Dendritic cell treated with granulocyte-macrophage colony-stimulating factor and Interleukin-4, amounts not matched to agents 40 ng/mL and 50 ng/mL, for 4 days (primary cell): ENCODE results near the gene ANKRD2.

Experiments
- H3K27ac Mint-ChIP-seq: one replicate; pipeline ENCODE4 v1.8.0; 2022; ENCODE audit warnings: mild to moderate bottlenecking, mixed read lengths
- H3K27me3 Mint-ChIP-seq: one replicate; pipeline ENCODE4 v1.8.0; 2022; ENCODE audit warnings: mild to moderate bottlenecking, mixed read lengths
- H3K36me3 Mint-ChIP-seq: one replicate; pipeline ENCODE4 v1.8.0; 2022; ENCODE audit warnings: low read depth, mixed read lengths
- H3K4me1 Mint-ChIP-seq: one replicate; pipeline ENCODE4 v1.8.0; 2022; ENCODE audit warnings: low read depth, mixed read lengths
- H3K4me3 Mint-ChIP-seq: one replicate; pipeline ENCODE4 v1.8.0; 2022; ENCODE audit warnings: mild to moderate bottlenecking, moderate library complexity, mixed read lengths
- H3K9me3 Mint-ChIP-seq: one replicate; pipeline ENCODE4 v1.8.0; 2022; ENCODE audit warnings: mixed read lengths
- intact Hi-C: fragments of 100-400 bp; cut with micrococcal nuclease; formaldehyde crosslinking; loops from one replicate; pipeline ENCODE4 v1.15.0; 2022

Gene ANKRD2

GRCh38 chr10:97584798-97585438 is 12.3 kb downstream of the ANKRD2 start:
- no peaks in the 10 kb centered on the region for H3K4me1 Mint-ChIP-seq
- intact Hi-C loops = no loop called here
- no peak overlapping the region for H3K4me3 Mint-ChIP-seq
- no peaks in the 10 kb centered on the region for H3K9me3 Mint-ChIP-seq
- peaks cover 2% of the 10 kb centered on the region for H3K27me3 Mint-ChIP-seq
- H3K27ac Mint-ChIP-seq = no peak overlapping the region
- no peaks in the 10 kb centered on the region for H3K36me3 Mint-ChIP-seq

GRCh38 chr10:97585439-97585811 is 12.8 kb downstream of the ANKRD2 start:
- Mint-ChIP-seq H3K4me1 (no peaks in the 10 kb centered on the region), H3K27me3 (peaks cover 2% of the 10 kb centered on the region), H3K9me3 (no peaks in the 10 kb centered on the region), H3K4me3 (no peak overlapping the region), H3K27ac (no peak overlapping the region), H3K36me3 (no peaks in the 10 kb centered on the region)
- intact Hi-C loops = no loop called here

GRCh38 chr10:97587183-97587582 is 14.6 kb downstream of the ANKRD2 start:
- Mint-ChIP-seq H3K27me3 (peaks cover 2% of the 10 kb centered on the region), H3K36me3 (no peaks in the 10 kb centered on the region), H3K4me1 (no peaks in the 10 kb centered on the region), H3K4me3 (no peak overlapping the region), H3K27ac (no peak overlapping the region), H3K9me3 (no peaks in the 10 kb centered on the region)
- intact Hi-C loops = no loop called here

GRCh38 chr10:97589479-97589878 is 16.9 kb downstream of the ANKRD2 start, which contains the start of gene C10orf62:
Gene C10orf62, plus strand, starts transcription at chr10:97589721. Its CDS starts 177 bp downstream, at chr10:97589898.
- H3K4me3 Mint-ChIP-seq = no peak within 1 kb of the TSS
- intact Hi-C loops = no loop called here

GRCh38 chr10:97590082-97590747 is 17.6 kb downstream of the ANKRD2 start:
- Mint-ChIP-seq H3K4me1 (no peaks in the 10 kb centered on the region), H3K9me3 (no peaks in the 10 kb centered on the region), H3K27ac (no peak overlapping the region), H3K4me3 (no peak overlapping the region), H3K27me3 (peaks cover 3% of the 10 kb centered on the region), H3K36me3 (no peaks in the 10 kb centered on the region)
- intact Hi-C loops = no loop called here

More at GRCh38 chr10:97589479-97589878, 16.9 kb downstream of the ANKRD2 start, which contains the start of gene C10orf62:
- H3K27ac Mint-ChIP-seq = no peak within 1 kb of the TSS
- no peaks in the 10 kb centered on the region for H3K9me3 Mint-ChIP-seq
- no peaks in the 10 kb centered on the region for H3K4me1 Mint-ChIP-seq
- no peaks in the 10 kb centered on the region for H3K36me3 Mint-ChIP-seq
- peaks cover 2% of the 10 kb centered on the region for H3K27me3 Mint-ChIP-seq

- no peak overlapping the region for H3K4me3 Mint-ChIP-seq
- no peaks in the 10 kb centered on the region for H3K9me3 Mint-ChIP-seq
- intact Hi-C loops = no loop called here
- peaks cover 3% of the 10 kb centered on the region for H3K27me3 Mint-ChIP-seq
- no peaks in the 10 kb centered on the region for H3K4me1 Mint-ChIP-seq
- H3K36me3 Mint-ChIP-seq = no peaks in the 10 kb centered on the region
- no peak overlapping the region for H3K27ac Mint-ChIP-seq
Observed at GRCh38 chr10:97590748-97591495, 18.3 kb downstream of the ANKRD2 start.

- H3K36me3 Mint-ChIP-seq = no peaks in the 10 kb centered on the region
- intact Hi-C loops = no loop called here
- H3K4me3 Mint-ChIP-seq = no peak overlapping the region
- no peak overlapping the region for H3K27ac Mint-ChIP-seq
- H3K27me3 Mint-ChIP-seq = peaks cover 4% of the 10 kb centered on the region
- H3K9me3 Mint-ChIP-seq = no peaks in the 10 kb centered on the region
- no peaks in the 10 kb centered on the region for H3K4me1 Mint-ChIP-seq
Observed at GRCh38 chr10:97593421-97593820, 20.8 kb downstream of the ANKRD2 start.

GRCh38 chr10:97596101-97597082 is 23.8 kb downstream of the ANKRD2 start:
- Mint-ChIP-seq H3K4me1 (no peaks in the 10 kb centered on the region), H3K36me3 (no peaks in the 10 kb centered on the region), H3K4me3 (no peak overlapping the region), H3K27ac (no peak overlapping the region), H3K27me3 (peaks cover 4% of the 10 kb centered on the region), H3K9me3 (no peaks in the 10 kb centered on the region)
- intact Hi-C loops = no loop called here

- H3K4me3 Mint-ChIP-seq = no peak overlapping the region
- intact Hi-C loops = no loop called here
- H3K9me3 Mint-ChIP-seq = no peaks in the 10 kb centered on the region
- H3K27ac Mint-ChIP-seq = no peak overlapping the region
- peaks cover 4% of the 10 kb centered on the region for H3K27me3 Mint-ChIP-seq
- H3K36me3 Mint-ChIP-seq = no peaks in the 10 kb centered on the region
- H3K4me1 Mint-ChIP-seq = no peaks in the 10 kb centered on the region
Observed at GRCh38 chr10:97597778-97598177, 25.2 kb downstream of the ANKRD2 start.

- no peak overlapping the region for H3K4me3 Mint-ChIP-seq
- H3K36me3 Mint-ChIP-seq = no peaks in the 10 kb centered on the region
- intact Hi-C loops = no loop called here
- peaks cover 4% of the 10 kb centered on the region for H3K27me3 Mint-ChIP-seq
- H3K9me3 Mint-ChIP-seq = no peaks in the 10 kb centered on the region
- H3K27ac Mint-ChIP-seq = no peak overlapping the region
- no peaks in the 10 kb centered on the region for H3K4me1 Mint-ChIP-seq
Observed at GRCh38 chr10:97598407-97599271, 26.1 kb downstream of the ANKRD2 start.

GRCh38 chr10:97599272-97599619 is 26.7 kb downstream of the ANKRD2 start:
- Mint-ChIP-seq H3K27ac (no peak overlapping the region), H3K27me3 (peaks cover 4% of the 10 kb centered on the region), H3K9me3 (no peaks in the 10 kb centered on the region), H3K4me1 (no peaks in the 10 kb centered on the region), H3K36me3 (no peaks in the 10 kb centered on the region), H3K4me3 (no peak overlapping the region)
- intact Hi-C loops = no loop called here

GRCh38 chr10:97600616-97601015 is 28.0 kb downstream of the ANKRD2 start:
- H3K27ac Mint-ChIP-seq = no peak overlapping the region
- H3K36me3 Mint-ChIP-seq = no peaks in the 10 kb centered on the region
- no peak overlapping the region for H3K4me3 Mint-ChIP-seq
- H3K9me3 Mint-ChIP-seq = no peaks in the 10 kb centered on the region
- peaks cover 3% of the 10 kb centered on the region for H3K27me3 Mint-ChIP-seq
- H3K4me1 Mint-ChIP-seq = no peaks in the 10 kb centered on the region
- intact Hi-C loops = no loop called here
